ENCODE measurements around the gene CHCHD10.

The CHCHD10 gene

GRCh38 chr22:23786752-23787599 is 19.2 kb upstream of the CHCHD10 start, which contains the start of gene SMARCB1:
Gene SMARCB1, plus strand, starts transcription at chr22:23786966. Its CDS starts 204 bp downstream, at chr22:23787170.
- DNase-seq = no peak

DNA sequence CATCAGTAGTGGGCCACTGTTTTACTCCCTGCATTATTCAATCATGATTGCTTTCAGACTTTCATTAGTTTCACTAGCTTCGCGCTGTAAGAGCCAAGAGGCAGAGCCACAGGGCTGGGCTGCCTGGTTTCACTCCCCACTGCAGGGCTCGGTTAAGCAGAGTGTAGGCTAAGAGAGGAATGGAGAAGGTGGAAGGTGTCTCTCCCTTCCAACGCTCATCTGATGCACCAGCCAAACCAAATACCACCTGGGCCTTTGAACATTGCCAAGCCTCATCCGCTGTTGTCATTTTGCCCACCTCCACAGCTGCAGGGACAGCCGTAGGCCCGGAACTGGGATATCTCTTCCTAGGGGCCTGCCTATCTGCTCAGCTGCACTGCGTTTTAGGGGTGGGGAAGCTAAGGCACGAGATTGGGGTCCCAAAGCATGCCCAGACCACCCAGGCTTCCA is 18.5 kb upstream of the CHCHD10 start:
- no peak for DNase-seq

DNA sequence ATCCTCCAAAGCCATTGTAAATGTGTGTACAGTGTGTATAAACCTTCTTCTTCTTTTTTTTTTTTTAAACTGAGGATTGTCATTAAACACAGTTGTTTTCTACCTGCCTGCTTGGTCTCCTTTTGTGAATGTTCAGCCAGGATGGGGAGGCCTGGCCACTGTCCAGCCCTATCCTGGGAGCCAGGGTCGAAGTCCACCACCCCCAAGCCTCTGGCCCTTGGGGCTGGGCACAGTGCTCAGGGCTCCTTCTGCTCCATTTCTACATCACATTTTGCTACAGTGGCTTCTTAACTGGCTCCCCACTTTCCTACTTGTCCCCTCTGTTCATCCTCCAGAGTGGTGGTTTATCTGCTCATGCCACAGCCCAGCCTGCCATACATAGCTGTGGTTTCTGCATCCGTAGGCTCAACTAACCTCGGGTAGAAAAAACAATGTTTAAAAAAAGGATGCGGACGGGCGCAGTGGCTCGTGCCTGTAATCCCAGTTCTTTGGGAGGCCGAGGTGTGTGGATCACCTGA is 16.5 kb upstream of the CHCHD10 start:
- DNase-seq = no peak

- no peak for DNase-seq
These were observed 15.7 kb upstream of the CHCHD10 start for GRCh38 chr22:23783265-23784150.

DNA sequence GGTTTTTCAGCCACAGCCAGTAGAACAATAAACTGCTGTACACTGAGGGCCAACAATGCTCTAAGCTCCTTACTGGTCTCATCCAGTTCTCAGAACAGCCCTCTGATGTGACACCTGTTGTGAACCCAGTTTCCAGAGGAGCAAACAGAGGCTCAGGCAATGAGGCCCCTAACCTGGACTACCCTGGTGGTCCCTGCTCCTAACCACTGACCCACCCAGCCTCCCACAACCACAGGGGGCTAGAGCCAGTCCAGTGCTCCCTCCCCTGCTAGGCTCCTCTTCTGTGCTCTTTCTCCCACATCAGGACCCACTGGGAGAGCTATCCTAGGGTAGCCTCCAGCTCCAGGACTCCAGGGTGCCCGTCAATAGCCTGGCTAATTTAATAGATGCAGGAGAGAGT is 14.9 kb upstream of the CHCHD10 start:
- DNase-seq = no peak

- no peak for DNase-seq
These were observed 14.5 kb upstream of the CHCHD10 start for GRCh38 chr22:23782252-23782651.

DNA sequence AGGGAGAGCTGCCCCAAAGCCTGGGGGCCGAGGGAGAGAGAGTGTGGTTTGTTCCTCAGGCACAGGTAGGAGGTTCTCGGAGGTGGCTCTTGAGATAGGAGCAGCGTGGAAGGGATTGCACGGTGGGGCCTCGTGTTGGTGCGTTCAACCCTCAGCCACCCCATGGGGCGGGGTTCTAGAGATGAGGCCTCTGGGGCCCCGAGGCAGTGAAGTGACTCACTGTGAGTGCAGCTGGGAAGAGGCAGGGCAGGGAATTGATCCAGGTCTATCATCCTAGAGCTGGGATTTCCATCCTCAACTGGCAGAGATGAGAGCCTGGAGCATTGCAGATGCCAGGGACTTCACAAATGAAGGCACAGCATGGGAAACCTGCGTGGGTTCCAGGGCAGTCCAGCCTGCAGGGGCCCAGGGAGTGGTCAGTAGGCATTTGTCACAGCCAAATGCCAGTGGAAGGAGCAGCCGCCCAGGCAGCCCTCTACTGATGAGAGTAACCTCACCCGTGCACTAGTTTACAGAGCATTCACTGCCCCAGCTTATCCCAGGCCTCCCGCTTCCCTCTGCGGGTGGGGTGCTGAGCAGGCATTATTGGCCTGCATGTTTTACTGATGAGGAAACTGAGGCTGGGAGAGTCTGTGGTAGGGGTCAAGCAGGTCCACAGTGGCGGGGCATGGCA is 13.9 kb upstream of the CHCHD10 start:
- DNase-seq = no peak

- no peak for DNase-seq
These were observed 13.3 kb upstream of the CHCHD10 start for GRCh38 chr22:23781065-23781464.

DNA sequence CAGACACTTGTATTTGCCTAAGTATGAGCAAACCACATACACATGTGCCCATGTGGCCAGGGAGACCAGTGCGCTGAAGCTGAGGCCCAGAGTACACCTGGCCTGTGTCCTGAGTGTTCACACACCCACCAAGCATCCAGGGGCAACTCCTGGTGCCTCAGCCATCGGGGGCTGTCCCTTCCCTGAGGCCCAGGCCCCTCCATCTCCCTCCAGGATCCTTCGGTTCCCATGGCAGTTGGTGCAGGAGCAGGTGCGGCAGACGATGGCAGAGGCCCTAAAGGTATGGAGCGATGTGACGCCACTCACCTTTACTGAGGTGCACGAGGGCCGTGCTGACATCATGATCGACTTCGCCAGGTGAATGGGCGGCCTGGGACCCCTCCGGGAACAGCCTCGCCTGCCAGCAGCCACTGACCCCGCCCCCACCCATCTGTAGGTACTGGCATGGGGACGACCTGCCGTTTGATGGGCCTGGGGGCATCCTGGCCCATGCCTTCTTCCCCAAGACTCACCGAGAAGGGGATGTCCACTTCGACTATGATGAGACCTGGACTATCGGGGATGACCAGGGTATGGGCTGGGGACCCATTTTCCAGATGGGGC is 12.5 kb upstream of the CHCHD10 start:
- no peak for DNase-seq

- no peak for DNase-seq
These were observed 12.0 kb upstream of the CHCHD10 start for GRCh38 chr22:23779731-23780130.

- no peak for DNase-seq
These were observed 11.3 kb upstream of the CHCHD10 start for GRCh38 chr22:23779083-23779482.

DNA sequence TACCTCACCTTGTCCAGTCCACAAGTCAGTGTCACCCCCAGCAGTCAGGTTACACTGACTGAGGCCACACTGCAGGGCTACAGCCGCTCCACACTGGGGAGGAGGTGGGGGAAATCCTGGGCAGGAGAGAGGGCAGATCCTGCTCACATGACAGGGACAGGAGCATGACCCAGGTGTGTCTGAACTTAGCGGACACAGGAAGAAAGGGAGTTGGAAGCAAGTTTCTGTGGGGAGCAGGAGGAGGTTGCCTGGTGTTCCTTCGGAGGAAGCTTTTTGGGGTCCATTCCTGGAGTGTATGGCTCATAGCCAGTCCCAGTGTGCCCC is 10.8 kb upstream of the CHCHD10 start:
- no peak for DNase-seq

- no peak for DNase-seq
These were observed 10.2 kb upstream of the CHCHD10 start for GRCh38 chr22:23777776-23778576.

DNA sequence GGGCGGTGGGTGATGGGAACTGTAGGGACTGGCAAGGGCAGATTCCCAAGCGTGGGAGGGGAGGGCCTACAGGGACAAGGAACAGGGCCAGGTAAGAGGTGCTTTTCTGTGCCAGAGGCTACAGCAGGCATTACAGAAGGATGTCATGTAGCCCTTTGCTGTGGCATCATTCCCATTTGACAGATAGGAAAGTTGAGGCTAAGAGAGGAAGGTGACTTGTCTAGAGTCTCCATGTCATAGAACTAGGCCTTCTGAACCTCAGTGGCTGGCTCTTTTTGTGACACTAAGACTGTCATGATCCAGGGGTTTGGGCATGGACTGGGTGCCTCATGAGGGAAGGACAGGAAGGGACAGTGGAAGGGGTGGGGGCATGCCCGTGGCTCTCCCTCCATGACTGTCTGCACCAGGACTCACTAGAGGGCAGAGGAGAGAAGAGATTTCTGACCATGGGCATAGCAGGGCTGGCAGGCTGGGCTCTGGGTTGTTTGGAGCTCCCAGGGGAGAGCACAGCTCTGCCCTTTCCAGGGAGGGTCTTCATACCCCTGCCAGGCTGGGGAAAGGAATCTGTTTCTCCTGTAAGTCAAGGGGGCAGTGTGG is 8.1 kb upstream of the CHCHD10 start:
- DNase-seq = no peak

DNA sequence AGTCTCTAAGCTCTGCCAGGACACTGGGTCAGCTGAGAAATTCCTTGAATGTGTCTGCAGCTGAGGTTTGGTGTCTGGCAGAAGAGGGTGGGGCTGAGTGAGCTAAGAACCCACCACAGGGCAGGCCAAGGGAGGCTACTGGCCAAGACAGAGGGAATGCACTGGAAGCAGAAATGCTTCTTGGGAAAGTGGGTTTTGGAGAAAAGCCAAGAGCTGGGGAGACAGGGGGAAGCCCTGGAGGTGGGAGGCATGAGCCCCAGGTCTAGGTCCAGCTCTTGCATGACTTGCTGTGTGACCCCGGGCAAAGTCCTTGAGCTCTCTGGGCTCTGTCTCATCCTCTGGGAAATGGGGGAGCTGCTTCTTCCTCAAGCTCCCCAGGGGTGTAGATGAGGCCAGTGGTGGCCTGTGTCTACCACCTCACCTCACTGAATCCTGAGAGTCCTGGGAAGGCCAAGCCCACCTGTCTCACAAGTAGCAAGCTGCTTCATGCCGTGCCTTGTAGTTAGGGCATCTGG is 7.2 kb upstream of the CHCHD10 start:
- DNase-seq = no peak

DNA sequence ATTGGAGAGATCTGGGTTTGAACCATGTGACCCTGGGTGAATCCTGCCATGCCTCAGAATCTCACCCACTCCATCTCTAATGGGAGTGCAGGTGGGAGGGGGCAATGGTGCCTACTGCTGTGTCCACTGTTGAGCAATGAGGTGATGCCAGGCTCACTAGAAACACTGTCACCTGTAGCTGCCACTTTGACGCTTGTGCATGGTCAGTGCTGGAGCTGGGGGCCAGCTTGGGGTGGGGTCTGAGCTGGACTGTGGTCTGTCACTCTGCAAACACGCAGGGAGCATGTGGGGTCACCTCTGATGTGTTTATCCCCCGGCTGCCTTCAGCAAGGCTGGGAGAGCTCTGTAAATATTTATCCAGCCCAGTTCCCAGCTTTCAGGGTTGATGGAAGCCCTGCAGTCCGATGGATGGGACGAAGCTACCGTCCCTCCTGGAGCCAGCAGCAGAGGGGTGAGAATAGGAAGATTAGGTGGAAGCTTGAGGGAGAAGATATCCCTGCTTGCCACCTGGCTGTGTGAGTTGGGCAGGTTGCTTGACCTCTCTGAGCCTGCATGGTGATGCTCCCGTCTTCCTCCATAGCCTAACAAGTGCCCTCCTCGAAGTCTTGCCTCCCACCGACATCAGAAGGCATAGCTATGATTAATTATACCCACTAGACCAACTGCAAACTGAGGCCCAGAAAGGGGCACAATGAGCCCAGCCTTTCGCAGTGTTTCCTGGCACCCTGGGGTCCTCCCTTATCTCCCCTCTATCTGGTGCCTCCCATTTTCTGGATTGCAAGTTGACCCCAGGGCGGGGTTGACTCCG is 6.5 kb upstream of the CHCHD10 start:
- DNase-seq = no peak

DNA sequence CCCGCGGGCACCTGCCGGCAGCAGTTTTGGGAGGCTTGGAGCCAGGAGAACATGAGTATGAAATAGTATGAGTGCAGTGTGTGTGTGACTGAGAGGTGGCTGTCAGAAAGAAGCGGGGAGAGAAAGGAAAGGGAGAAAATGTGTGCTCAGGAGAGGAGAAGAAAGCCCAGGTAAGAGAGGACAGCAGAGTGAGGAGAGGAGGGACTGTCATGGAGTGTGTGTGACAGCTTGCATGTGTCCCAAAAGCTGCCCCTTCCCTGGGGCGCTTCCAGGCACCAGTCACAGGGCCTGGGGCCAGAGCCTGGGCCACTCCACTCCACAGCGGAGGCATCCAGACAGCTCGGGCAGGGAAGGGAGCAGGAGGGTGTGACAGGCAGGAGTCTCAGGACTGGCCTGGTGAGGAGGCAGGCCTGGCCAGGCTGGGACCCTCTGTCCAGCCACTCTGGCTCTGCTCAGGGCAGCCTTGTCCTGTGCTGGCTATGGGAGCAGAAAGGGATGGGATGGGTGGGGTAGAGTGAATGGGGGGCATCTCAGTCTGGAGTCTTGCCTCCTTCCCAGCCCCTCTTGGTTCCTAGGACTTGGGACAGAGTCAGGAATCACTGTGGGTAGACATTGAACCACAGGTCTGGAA is 5.8 kb upstream of the CHCHD10 start:
- DNase-seq = no peak

DNA sequence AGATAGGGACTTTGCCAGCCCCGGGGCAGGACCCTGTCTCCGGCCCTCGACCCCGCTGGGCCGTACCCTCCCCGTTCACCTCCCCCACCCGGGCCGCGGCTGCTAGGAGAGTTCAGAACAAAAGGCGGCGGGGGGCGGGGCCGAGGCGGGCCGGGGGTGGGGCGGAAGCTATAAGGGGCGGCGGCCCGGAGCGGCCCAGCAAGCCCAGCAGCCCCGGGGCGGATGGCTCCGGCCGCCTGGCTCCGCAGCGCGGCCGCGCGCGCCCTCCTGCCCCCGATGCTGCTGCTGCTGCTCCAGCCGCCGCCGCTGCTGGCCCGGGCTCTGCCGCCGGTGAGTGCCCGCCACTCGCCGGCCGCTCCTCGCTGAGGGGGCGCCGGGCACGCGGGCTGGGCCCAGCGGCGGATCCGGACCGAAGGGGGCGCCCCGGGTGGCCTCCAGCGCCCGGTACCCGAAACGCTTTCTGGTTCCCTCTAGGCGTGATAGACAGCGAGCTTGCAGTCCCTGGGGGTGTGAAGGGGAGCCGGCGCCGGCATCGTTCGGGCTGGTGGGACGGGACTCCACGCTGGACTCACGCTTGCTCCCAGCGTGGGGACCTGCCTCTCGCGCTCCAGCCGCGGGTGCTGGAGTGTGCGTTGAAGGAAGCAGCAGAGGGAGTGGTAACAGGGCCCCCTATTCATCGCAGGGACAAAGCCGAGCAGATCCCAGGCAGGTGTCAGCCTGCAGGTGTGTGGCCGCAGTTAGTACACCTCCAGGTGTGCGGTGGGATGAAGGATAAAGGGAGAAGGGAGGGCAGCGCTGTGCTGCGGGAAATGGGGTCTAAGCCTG is 5.1 kb upstream of the CHCHD10 start, which contains the start of gene MMP11:
Gene MMP11 (plus strand): TSS at position 201 of the 825 bp plus-strand sequence. CDS start 22 bp downstream, at position 223.
- DNase-seq = no peak

DNA sequence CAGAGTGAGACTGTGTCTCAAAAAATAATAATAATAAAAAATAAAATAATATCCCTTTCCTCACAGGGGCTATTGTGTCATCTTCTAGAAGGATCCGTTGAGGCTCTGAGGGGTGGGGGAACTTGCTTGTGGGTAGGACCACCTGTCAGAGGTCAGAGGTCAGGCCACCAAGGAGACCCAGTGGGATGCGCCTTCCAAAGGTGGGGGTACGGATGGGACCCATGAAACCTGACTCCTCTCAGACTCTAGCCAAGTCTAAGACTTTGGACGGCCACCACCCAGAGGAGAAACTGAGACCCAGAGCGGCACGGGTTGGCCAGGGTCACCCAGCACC is 4.5 kb upstream of the CHCHD10 start:
- DNase-seq = no peak
